ENCODE measurements around the gene ABCA4.

DNA sequence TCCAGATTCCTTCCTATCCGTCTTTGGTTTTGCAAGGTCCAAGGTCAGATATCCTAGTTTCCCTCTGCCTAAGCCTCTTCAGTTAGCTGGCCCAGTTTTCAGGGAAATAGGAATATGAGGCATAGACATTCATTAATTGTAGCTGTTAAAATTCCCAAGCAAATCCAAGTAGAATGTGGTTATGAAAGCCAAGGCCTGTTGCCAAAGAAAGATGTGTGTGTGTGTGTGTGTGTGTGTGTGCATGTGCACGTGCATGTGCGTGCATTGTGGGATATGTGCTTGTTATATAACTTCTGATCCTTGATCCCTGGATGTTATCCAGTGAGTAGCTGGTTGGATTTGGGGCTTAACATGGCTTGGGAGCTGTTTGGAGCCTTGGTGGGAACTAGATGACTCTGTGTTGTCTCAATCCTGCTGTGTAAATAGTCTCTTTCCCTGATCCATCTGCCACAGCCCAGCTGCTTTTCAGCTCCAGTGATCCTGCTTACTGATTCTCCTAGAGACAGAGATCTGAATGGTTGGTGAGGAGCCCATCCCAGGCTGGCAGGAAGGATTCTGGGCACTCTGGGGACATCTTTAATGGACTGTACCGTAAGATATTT lies 141.1 kb downstream of the ABCA4 start:
- no peak for TF ChIP-seq TAF1 (IDR thresholded peaks at IDR 0.05; ENCODE audit: borderline replicate concordance, insufficient read depth, low read length)
- TF ChIP-seq POLR2AphosphoS5 (IDR thresholded peaks at IDR 0.05; ENCODE audit: low read depth, low read length), result no peak
- TF ChIP-seq, protein P1, sequence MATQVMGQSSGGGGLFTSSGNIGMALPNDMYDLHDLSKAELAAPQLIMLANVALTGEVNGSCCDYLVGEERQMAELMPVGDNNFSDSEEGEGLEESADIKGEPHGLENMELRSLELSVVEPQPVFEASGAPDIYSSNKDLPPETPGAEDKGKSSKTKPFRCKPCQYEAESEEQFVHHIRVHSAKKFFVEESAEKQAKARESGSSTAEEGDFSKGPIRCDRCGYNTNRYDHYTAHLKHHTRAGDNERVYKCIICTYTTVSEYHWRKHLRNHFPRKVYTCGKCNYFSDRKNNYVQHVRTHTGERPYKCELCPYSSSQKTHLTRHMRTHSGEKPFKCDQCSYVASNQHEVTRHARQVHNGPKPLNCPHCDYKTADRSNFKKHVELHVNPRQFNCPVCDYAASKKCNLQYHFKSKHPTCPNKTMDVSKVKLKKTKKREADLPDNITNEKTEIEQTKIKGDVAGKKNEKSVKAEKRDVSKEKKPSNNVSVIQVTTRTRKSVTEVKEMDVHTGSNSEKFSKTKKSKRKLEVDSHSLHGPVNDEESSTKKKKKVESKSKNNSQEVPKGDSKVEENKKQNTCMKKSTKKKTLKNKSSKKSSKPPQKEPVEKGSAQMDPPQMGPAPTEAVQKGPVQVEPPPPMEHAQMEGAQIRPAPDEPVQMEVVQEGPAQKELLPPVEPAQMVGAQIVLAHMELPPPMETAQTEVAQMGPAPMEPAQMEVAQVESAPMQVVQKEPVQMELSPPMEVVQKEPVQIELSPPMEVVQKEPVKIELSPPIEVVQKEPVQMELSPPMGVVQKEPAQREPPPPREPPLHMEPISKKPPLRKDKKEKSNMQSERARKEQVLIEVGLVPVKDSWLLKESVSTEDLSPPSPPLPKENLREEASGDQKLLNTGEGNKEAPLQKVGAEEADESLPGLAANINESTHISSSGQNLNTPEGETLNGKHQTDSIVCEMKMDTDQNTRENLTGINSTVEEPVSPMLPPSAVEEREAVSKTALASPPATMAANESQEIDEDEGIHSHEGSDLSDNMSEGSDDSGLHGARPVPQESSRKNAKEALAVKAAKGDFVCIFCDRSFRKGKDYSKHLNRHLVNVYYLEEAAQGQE (IDR thresholded peaks at IDR 0.05; ENCODE audit: insufficient read depth in 1 of 2, low read depth in 2 of 2, low read length in 2 of 2), result no peak

Data from PFSK-1 (cell line).